Pancreas (tissue), 10 donors: Measurements from ENCODE around the gene FOXL1. TPM values are rescaled to one million over a fixed set of nuclear protein-coding genes. Genes with fewer than 3 reads are reported as not detected.
"Not testable (repeated sequence)": the region's sequence is repeated elsewhere in the genome, so short reads cannot be mapped to it uniquely, and the experiment has no call there.

Source experiments
- ATAC-seq, 4 donors: fragments of 200-7000 bp; cut with Tn5 transposase; one replicate each; pipeline versions ENCODE4 v1.8.0 to v1.9.1; 2020; ENCODE audit warnings: mild to moderate bottlenecking in 4 of 4, moderate library complexity in 4 of 4
- DNase-seq, 6 donors: peaks; one replicate each; pipeline ENCODE4 v3.0.0-alpha.2; 2020
- FAIRE-seq: peaks from 2 replicates; lab custom pipeline; 2012; peaks lifted over from hg19 to GRCh38; lab: Jason Lieb, UNC
- H3K27ac ChIP-seq, 4 donors: fragments of 200-600 bp; sonication (generic); 1 replicate in 3 of 4; 2 replicates in 1 of 4; pipeline versions ENCODE4 v1.5.0 to v1.8.0; 2020
- H3K27me3 ChIP-seq, 4 donors: fragments of 200-600 bp; one replicate each; pipeline ENCODE4 v1.8.0; 2021
- H3K36me3 ChIP-seq, 3 donors: fragments of 200-600 bp; sonication (generic) in 1 of 3; one replicate each; pipeline versions ENCODE4 v1.5.0 to v1.8.0; 2020 to 2021
- H3K4me1 ChIP-seq, 3 donors: fragments of 200-600 bp; one replicate each; pipeline ENCODE4 v1.8.0; 2021
- H3K4me3 ChIP-seq, 4 donors: fragments of 200-600 bp; sonication (generic) in 2 of 4; one replicate each; pipeline versions ENCODE4 v1.5.0 to v1.8.0; 2020 to 2021
- H3K9me3 ChIP-seq, 4 donors: fragments of 200-600 bp; one replicate each; pipeline ENCODE4 v1.8.0; 2021
- WGBS, 2 donors: extraction: QIAGEN DNeasy Blood & Tissue Kit; methylation state at CpG; one replicate each; pipeline ENCODE4 v1.1.7; 2013; 5-methylcytosine and 5-hydroxymethylcytosine counted together
- intact Hi-C, 3 donors: fragments of 100-400 bp; cut with DNase I; formaldehyde crosslinking; loops; one replicate each; pipeline versions ENCODE4 v1.11.1 to v1.14.2; 2022
- polyA plus RNA-seq, 2 donors: library from polyadenylated mRNA; stranded (reverse); fragments of 200-250 nt; gene quantifications; one replicate each; pipeline ENCODE4 v1.2.3, GENCODE V29; 2013
- total RNA-seq, 6 donors: library from RNA; stranded (reverse); fragmentation: NEBNext Ultra II Directional in 4 of 6; extraction: Animal tissue kit (Norgen Biotek cat#: 25700) in 4 of 6; gene quantifications; one replicate each; pipeline versions ENCODE4 v1.2.1 to v1.2.4, GENCODE V29; 2021 to 2023
- TF ChIP-seq, protein P1 (sequence below), 4 donors: fragments of 200-600 bp; sonication (generic) in 3 of 4; IDR thresholded peaks; one replicate each; pipeline versions ENCODE4 v1.5.0 to v1.8.0; 2021; ENCODE audit warnings: antibody characterized with exemption in 4 of 4
- donor health status: healthy with polysubstance abuse.
- donor health status: DM: no; HTN: no; CAD: no; lungs with moderate emphysema.
- donor health status: DM: no; HTN: no; CAD: no.
- donor health status: control.
- donor health status: control.
- donor health status: Bipolar disorder and iron deficiency.
- donor health status: DM: yes; HTN: yes; CAD: no.
- donor health status: DM: no; HTN: no; CAD: no.
- donor health status: DM: no; HTN: no; CAD: no.
- donor health status: DM: yes; HTN: yes; CAD: no.

The FOXL1 gene
- total and polyA plus RNA-seq, 8 donors: 0.06 to 0.18 (median 0.08) TPM; not detected in 2

GRCh38 chr16:86587487-86587886, 9.1 kb downstream of the FOXL1 start:
- ATAC-seq (no peak), FAIRE-seq (no peak), DNase-seq (no peak)
- intact Hi-C loops: no loop called here
- Histone ChIP-seq H3K4me1 (no peaks in the 10 kb centered on the region), H3K4me3 (no peak overlapping the region), H3K27ac (no peak overlapping the region), H3K9me3 (no peaks in the 10 kb centered on the region), H3K36me3 (no peaks in the 10 kb centered on the region), H3K27me3 (peaks cover 0 to 3% (median 0%) of the 10 kb centered on the region in 4 donors)
- TF ChIP-seq, protein P1, sequence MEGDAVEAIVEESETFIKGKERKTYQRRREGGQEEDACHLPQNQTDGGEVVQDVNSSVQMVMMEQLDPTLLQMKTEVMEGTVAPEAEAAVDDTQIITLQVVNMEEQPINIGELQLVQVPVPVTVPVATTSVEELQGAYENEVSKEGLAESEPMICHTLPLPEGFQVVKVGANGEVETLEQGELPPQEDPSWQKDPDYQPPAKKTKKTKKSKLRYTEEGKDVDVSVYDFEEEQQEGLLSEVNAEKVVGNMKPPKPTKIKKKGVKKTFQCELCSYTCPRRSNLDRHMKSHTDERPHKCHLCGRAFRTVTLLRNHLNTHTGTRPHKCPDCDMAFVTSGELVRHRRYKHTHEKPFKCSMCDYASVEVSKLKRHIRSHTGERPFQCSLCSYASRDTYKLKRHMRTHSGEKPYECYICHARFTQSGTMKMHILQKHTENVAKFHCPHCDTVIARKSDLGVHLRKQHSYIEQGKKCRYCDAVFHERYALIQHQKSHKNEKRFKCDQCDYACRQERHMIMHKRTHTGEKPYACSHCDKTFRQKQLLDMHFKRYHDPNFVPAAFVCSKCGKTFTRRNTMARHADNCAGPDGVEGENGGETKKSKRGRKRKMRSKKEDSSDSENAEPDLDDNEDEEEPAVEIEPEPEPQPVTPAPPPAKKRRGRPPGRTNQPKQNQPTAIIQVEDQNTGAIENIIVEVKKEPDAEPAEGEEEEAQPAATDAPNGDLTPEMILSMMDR (IDR thresholded peaks at IDR 0.05): no peak
- 80 to 93% methylated on average over 3 of the region's 3 CpGs for whole genome bisulfite sequencing, 2 donors

- H3K36me3 ChIP-seq, ATAC-seq, H3K9me3 ChIP-seq, H3K27me3 ChIP-seq, DNase-seq, intact Hi-C loops, H3K4me1 ChIP-seq, FAIRE-seq, H3K4me3 ChIP-seq, H3K27ac ChIP-seq: not testable (repeated sequence)
- 68 to 69% methylated on average over 3 of the region's 3 CpGs for WGBS, 2 donors
Measured at GRCh38 chr16:86587955-86588354, 9.6 kb downstream of the FOXL1 start.

- intact Hi-C loops: no loop called here
- 50 to 57% methylated on average over 4 of the region's 4 CpGs for WGBS, 2 donors
- H3K27ac ChIP-seq: no peak overlapping the region
- no peaks in the 10 kb centered on the region for H3K4me1 ChIP-seq
- DNase-seq (no peak), ATAC-seq (no peak), FAIRE-seq (no peak)
- H3K36me3 ChIP-seq: no peaks in the 10 kb centered on the region
- no peak overlapping the region for H3K4me3 ChIP-seq
- H3K9me3 ChIP-seq: no peaks in the 10 kb centered on the region
- H3K27me3 ChIP-seq: peaks cover 0 to 7% (median 2%) of the 10 kb centered on the region in 4 donors
- TF ChIP-seq, protein P1 (IDR thresholded peaks at IDR 0.05): no peak
Measured at GRCh38 chr16:86590501-86591144, 12.3 kb downstream of the FOXL1 start.

DNA sequence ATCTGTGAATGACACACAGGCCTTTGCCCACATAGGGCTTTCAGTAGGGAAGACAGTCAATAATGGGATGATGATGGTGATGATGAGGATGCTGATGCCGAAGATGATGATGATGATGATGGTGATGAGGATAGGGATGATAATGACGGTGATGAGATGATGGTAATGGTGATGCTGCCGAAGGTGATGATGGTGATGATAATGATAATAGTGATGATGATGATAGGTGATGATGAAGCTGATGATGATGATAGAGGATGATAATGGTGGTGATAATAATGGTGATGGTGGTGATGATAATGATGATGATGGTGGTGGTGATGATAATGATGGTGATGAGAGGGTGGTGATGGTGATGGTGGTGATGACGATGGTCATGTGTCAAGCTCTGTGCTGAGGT, 12.9 kb downstream of the FOXL1 start:
- Histone ChIP-seq H3K4me3 (no peak overlapping the region), H3K27me3 (peaks cover 0 to 7% (median 2%) of the 10 kb centered on the region in 4 donors), H3K9me3 (no peaks in the 10 kb centered on the region), H3K27ac (no peak overlapping the region), H3K36me3 (no peaks in the 10 kb centered on the region), H3K4me1 (no peaks in the 10 kb centered on the region)
- WGBS, 2 donors: 57 to 76% methylated on average over 4 of the region's 4 CpGs
- TF ChIP-seq, protein P1 (IDR thresholded peaks at IDR 0.05): no peak
- FAIRE-seq: no peak
- no peak for DNase-seq
- intact Hi-C loops: no loop called here
- ATAC-seq: no peak

- Histone ChIP-seq H3K36me3 (no peaks in the 10 kb centered on the region), H3K27me3 (peaks cover 0 to 7% (median 2%) of the 10 kb centered on the region in 4 donors), H3K4me1 (no peaks in the 10 kb centered on the region), H3K4me3 (no peak overlapping the region), H3K9me3 (no peaks in the 10 kb centered on the region), H3K27ac (no peak overlapping the region)
- intact Hi-C loops: no loop called here
- FAIRE-seq (no peak), DNase-seq (no peak), ATAC-seq (no peak)
- TF ChIP-seq, protein P1 (IDR thresholded peaks at IDR 0.05): no peak
- WGBS, 2 donors: 34 to 49% methylated on average over 13 of the region's 13 CpGs
Measured at GRCh38 chr16:86593913-86594620, 15.7 kb downstream of the FOXL1 start.
